Peyer's patch (tissue), 4 donors: ENCODE measurements around the gene ITGAE.

Experiments
- POLR2A ChIP-seq, 2 donors: fragments of 450-650 bp; IDR thresholded peaks; one replicate each; pipeline ENCODE4 v1.5.1; 2017; ENCODE audit warnings: antibody characterized with exemption in 2 of 2, mild to moderate bottlenecking in 2 of 2, moderate library complexity in 2 of 2
- TF ChIP-seq, protein P1 (sequence below), 6 experiments: fragments of 450-650 bp in 4 of 6; fragments of 200-600 bp in 2 of 6; sonication (generic) in 1 of 6; IDR thresholded peaks; one replicate each; pipeline ENCODE4 v1.5.1; 2017 to 2019; ENCODE audit warnings: antibody characterized with exemption in 6 of 6, mild to moderate bottlenecking in 3 of 6, moderate library complexity in 1 of 6

DNA sequence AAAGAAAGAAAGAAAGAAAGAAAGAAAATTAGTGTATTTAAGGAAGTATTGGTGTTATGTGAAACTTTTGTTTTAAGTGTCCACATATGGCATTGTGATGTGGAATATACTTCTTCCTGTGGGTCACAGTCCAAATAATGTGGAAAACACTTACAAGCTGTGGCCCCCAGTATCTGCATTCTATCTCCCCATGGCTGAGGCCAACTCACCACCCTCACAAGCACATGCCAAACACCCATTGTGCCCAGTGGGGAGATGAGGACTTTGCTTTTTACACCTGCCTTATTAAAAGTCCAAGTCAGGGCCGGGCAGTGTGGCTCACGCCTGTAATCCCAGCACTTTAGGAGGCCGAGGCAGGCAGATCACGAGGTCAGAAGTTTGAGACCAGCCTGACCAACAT lies 101.0 kb downstream of the ITGAE start:
- TF ChIP-seq, protein P1, sequence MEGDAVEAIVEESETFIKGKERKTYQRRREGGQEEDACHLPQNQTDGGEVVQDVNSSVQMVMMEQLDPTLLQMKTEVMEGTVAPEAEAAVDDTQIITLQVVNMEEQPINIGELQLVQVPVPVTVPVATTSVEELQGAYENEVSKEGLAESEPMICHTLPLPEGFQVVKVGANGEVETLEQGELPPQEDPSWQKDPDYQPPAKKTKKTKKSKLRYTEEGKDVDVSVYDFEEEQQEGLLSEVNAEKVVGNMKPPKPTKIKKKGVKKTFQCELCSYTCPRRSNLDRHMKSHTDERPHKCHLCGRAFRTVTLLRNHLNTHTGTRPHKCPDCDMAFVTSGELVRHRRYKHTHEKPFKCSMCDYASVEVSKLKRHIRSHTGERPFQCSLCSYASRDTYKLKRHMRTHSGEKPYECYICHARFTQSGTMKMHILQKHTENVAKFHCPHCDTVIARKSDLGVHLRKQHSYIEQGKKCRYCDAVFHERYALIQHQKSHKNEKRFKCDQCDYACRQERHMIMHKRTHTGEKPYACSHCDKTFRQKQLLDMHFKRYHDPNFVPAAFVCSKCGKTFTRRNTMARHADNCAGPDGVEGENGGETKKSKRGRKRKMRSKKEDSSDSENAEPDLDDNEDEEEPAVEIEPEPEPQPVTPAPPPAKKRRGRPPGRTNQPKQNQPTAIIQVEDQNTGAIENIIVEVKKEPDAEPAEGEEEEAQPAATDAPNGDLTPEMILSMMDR (IDR thresholded peaks at IDR 0.05): no peak
- no peak for TF ChIP-seq POLR2A (IDR thresholded peaks at IDR 0.05)
